ENCODE results near the gene VSX1.

- TF ChIP-seq CTCF (conservative IDR thresholded peaks at IDR 0.05 in 1 of 2, IDR thresholded peaks at IDR 0.05 in 1 of 2; ENCODE audit: low read depth in 1 of 2, low read length in 2 of 2) (no peak), EZH2 (IDR thresholded peaks at IDR 0.05; ENCODE audit: low read length, missing control alignments) (no peak)
These were observed 11.0 kb downstream of the VSX1 start for GRCh38 chr20:25070821-25071473.
